GM12891 (cell line): ENCODE measurements around the gene CARD9.

ENCODE experiments used
- PAX5 ChIP-seq: IDR thresholded peaks from 2 replicates; pipeline ENCODE4 v1.6.1; 2011; ENCODE audit warnings: low read length, moderate library complexity, mild to moderate bottlenecking; ENCODE audit not compliant: insufficient read depth, severe bottlenecking
- POLR2A ChIP-seq: IDR thresholded peaks from 2 replicates; pipeline ENCODE4 v1.6.1; 2011; ENCODE audit warnings: low read depth, low read length, control low read depth
- POLR2AphosphoS5 ChIP-seq: IDR thresholded peaks from 2 replicates; pipeline ENCODE4 v1.6.1; 2011; ENCODE audit warnings: low read depth, low read length, control low read depth
- TAF1 ChIP-seq: IDR thresholded peaks from 2 replicates; pipeline ENCODE4 v1.6.1; 2011; ENCODE audit warnings: low read depth, low read length, control low read depth

- no peak for TF ChIP-seq POLR2A
- no peak for TF ChIP-seq POLR2AphosphoS5
- TF ChIP-seq TAF1 = no peak
- no peak for TF ChIP-seq PAX5
Observed at GRCh38 chr9:136329636-136330405, 43.6 kb downstream of the CARD9 start.
